ENCODE measurements around the gene TAF5L. TPM values are rescaled to one million over a fixed set of nuclear protein-coding genes. Genes with fewer than 3 reads are reported as not detected.

The TAF5L gene
- total and polyA plus RNA-seq, 2 of the 13 experiments (the other 11 are each of a cell fraction or from before 2014, with no cell fraction given): 10.8 to 18.2 TPM

GRCh38 chr1:229581485-229581884 is 44.4 kb downstream of the TAF5L start (continued):
- TF ChIP-seq SNAPC5 (CRISPR knock-in tag; IDR thresholded peaks at IDR 0.05; ENCODE audit: borderline replicate concordance) (no peak), ZFYVE20 (CRISPR knock-in tag; IDR thresholded peaks at IDR 0.05; ENCODE audit: borderline replicate concordance, low read depth) (no peak), ZNF3 (CRISPR knock-in tag; IDR thresholded peaks at IDR 0.05) (no peak), SOX13 (IDR thresholded peaks at IDR 0.05) (no peak), SOX13 (CRISPR knock-in tag; conservative IDR thresholded peaks at IDR 0.05 in 1 of 2, IDR thresholded peaks at IDR 0.05 in 1 of 2) (no peak)

DNA sequence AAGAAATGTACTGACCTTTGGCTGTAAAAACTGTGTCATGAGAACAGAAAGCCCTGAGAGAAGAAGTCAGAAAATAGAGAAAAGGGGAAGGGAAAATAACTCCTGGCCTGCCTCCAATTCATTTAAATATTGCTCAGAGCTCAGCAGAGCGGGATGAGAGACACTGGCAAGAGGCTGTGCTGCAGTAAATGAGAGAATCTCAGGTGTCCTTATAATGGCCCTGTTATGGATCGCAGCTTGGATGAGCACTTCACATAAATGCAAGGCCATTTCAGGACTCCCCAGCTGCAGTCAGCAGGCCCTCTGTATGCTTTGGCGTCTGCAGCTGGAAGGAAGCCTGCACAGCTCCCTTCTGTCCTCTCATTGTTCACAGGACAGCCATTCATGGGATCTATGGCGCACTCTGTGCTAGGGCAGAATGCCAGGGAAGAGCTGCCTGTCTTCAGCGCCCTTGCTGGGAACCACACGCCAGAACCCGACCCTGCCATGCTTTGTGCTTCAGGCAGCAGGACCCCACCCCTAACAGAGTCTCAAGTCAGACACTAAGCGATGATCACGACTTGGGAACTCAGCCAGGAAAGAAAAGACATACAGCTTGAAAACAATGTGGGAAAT is 46.8 kb downstream of the TAF5L start:
- no peak for FAIRE-seq
- peak; percentile 83 for ATAC-seq
- peak; percentile 45 for DNase-seq (ENCODE audit: low spot score)
- Histone ChIP-seq H3K4me2 (ENCODE audit: low read depth, low read length) (peak overlapping the region; percentile 44), H3K79me2 (ENCODE audit: insufficient read depth, low read length) (no peaks in the 10 kb centered on the region), H4K20me1 (ENCODE audit: insufficient read depth, low read length) (no peaks in the 10 kb centered on the region), H3K36me3 (replicated peaks in 1 of 2; ENCODE audit: control insufficient read depth in 1 of 2, insufficient read depth in 2 of 2, low read length in 2 of 2) (no peaks in the 10 kb centered on the region), H3K9me3 (ENCODE audit: low read length) (no peaks in the 10 kb centered on the region), H3K27me3 (ENCODE audit: control insufficient read depth in 1 of 2, insufficient read depth in 2 of 2, low read length in 2 of 2) (no peaks in the 10 kb centered on the region; a peak in 1 of 5 replicates), H3K4me1 (ENCODE audit: insufficient read depth, low read length) (peaks cover 39% of the 10 kb centered on the region), H3K4me3 (replicated peaks in 1 of 3; ENCODE audit: insufficient read depth in 1 of 3, low read depth in 2 of 3, low read length in 3 of 3) (peak overlapping the region in 1 of 3 experiments; percentile 6; a peak in 2 of 6 replicates), H2AFZ (ENCODE audit: low read length) (no peak overlapping the region), H3K9ac (ENCODE audit: insufficient read depth, low read depth, low read length) (no peak overlapping the region; the same call in 1 of the 2 replicates), H3K27ac (ENCODE audit: extremely low read length, insufficient read depth, low read length) (no peak overlapping the region)
- intact Hi-C loops (cut with micrococcal nuclease; ENCODE audit: unreplicated experiment) (no loop called here), in situ Hi-C loops (cut with HindIII; ENCODE audit: extremely low pct_ligation_motif_present, low pct_unique_long_range_greater_than_20kb) (no loop called here)
- POLR2A ChIA-PET: no interaction called here
- CTCF ChIA-PET (ENCODE audit: low intra/inter-chr PET ratio, low total read pairs): no interaction called here
- WGBS (ENCODE audit: low lambda C conversion rate): 22% methylated on average over 6 of the region's 9 CpGs
- BruUV-seq (replicated peaks): no TSS peak
- no peak for TF ChIP-seq AGO2 (optimal IDR thresholded peaks at IDR 0.05; ENCODE audit: low read depth, low read length)
- no peak for TF ChIP-seq ZNF143 (CRISPR knock-in tag; IDR thresholded peaks at IDR 0.05)
- TF ChIP-seq ZNF292 (CRISPR knock-in tag; IDR thresholded peaks at IDR 0.05; ENCODE audit: borderline replicate concordance, low read depth): peak; percentile 38; the same call in 1 of the 2 replicates
- no peak for TF ChIP-seq PTBP1 (IDR thresholded peaks at IDR 0.05; ENCODE audit: low read depth, low read length, poor library complexity, severe bottlenecking)
